NCI-H524 (cell line): Measurements from ENCODE around the gene OSGIN1.

Experiments
- DNase-seq, 2 experiments: peaks; one replicate each; lab custom pipeline; 2025; lab: John Stamatoyannopoulos, UW

The OSGIN1 gene

DNA sequence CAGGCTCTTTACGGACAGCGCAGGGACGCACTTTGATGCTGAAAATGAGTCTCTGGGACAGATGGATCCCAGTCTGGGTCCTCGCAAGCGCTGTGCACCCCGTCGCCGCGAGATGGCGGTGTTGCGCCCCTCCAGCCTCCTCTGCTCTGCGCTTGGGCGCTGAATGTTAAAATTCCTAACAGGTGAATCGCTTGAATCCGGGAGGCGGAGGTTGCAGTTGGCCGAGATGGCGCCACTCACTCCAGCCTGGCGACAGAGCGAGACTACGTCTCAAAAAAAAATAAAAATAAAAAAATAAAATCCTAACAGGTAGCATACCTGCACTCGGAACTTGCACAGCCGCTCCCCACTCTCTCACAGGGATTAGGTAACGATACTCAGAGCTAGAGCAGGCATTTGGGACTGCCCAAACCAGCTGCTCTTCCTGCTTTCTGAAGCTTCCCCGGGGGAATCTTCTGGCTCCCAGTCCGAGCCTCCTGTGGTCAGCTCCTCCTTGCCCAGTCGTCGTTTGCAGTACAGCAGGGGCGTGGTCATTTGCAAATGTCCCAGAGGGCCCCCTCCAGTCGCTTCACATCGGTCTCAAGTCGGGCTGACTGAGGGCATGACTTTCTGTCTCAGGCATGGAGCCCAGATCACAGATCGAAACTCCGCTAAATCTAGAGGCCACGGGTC is 26.2 kb upstream of the OSGIN1 start:
- peak; percentile 58 to 80 for DNase-seq

DNA sequence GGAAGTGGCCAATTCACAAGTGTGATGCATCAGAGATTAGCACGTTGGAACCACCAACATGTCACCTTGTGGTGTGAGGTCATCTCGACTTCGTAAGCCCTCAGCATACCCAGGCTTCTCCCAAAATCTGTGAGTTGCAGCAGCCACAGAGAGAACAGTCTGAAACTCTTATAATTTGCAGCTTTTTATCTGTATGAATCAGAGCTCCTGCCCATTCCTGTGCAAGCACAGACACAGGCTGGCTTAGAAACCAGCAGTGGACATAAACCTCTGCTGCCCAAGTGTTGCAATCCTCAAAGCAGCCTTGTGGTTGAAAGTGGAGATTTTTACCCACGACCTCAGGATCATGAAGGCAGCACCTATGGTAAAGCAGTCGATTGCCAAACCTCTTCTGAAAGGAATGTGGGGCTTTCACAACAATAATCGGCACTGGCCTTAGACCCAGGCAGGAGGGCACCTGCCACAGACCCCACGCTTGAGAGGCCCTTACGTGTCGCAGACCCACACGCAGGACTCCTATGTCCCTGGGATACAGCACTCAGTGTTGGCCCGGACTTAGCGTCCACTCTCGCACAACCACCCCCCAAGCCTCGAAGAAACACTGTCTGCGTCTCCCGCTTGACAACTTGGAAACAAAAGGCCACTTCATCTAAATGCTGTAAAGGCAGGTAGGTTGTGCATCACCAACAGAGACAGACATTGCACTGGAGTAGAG is 24.5 kb upstream of the OSGIN1 start:
- no peak for DNase-seq

DNA sequence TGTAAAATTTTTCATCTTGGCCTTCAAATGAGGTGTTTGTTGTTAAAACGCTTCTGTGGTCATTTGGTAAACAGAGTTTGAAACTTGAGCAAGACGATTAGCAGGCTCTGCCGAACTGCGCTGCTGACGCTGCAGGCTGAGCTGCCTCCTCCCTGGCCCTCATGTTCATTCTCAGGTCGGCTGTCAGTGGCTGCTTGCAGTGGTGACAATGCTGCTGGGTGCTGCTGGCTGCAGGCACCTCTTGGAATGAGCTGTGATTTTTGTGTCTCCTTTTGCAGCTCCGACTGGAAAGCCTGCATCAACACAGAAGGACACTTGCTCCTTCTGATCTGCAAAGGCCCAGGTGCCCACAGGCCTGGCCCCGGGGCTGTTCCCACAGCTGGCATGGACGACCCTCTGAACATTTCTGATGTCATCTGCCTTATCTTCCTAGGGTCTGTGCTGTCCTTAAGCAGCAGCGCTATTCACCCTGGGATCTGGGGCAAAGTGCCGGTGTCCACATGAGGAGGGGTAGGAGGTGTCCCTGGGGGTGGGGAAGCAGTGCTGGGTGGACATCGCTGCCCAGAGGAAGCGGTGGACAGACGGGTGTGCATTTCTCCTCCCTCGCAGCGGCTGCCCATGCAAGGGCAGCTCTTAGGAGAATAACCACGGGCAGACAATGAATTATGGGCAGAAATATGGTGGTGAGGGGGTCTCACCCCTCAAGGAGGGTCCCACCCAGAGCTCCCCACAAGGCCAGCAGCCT is 23.1 kb upstream of the OSGIN1 start:
- DNase-seq = no peak

DNA sequence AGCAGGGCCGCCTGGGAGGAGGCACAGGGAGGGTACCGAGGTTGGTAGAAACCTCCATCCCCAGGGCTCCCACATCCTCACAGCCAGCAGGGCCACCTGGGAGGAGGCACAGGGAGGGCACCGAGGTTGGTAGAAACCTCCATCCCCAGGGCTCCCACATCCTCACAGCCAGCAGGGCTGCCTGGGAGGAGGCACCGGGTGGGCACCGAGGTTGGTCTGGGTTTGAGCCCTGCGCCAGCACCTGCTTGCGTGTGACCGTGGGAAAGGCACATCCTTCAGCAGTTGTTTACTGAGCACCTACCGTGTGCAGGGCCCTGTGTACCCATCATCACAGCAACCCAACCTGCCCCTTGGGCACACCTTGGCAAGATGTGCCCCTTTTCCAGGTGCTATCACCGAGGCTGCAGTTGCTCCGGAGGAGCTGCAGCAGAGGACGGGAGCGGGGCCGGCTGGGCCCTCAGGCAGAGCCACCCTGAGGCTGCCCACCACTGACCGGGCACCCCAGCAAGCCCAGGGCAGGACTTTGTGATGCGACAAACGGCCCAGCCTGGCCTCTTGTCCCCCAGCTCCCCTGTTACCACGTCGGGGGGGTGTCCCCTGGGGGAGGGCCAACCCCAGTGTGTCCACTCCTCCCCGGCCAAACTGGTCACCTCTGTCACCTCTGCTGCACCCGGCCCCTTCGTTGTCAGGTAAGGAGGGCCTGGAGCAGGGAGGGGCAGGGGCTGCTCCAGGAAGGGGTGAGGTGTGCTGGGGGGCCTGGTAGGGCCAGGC is 22.1 kb upstream of the OSGIN1 start:
- no peak for DNase-seq

DNA sequence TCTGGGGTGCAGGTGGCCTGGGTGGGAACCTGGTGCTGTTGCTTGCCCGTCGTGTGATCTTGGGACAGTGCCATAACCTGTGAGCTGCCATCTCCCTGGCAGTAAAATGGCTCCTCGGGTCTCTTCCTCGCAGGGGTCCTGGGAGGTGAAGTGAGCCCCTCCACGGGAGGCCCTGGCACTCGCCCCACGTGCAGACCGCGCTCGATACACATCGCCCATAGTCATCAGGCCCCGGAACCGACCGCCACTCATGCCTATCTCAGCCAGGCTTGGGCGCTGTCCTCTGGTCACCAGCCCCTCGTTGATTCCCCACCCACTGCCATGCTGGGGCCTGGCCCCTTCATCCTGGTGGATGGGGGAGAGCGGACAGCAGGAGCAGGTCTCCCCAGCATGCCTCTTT is 21.5 kb upstream of the OSGIN1 start:
- DNase-seq = no peak

DNA sequence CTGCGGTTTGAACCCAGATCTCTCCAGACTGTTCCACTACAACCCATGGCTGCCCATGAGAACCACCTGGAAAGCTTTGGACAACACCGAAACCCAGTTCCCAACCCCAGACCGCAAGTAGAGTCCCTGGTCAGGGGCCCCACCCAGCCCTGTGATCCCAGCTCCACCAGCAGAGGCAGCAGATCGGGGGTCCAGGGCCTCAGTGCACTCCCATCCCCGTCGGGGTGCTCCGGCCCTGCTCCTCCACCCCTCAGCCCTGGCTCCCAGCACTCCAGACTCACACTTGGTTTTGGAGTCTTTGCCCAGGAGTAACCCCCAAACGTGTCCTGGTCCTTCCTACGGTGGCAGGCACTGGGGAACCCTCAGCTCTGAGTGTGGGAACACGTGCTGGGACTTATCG is 20.7 kb upstream of the OSGIN1 start:
- no peak for DNase-seq

DNA sequence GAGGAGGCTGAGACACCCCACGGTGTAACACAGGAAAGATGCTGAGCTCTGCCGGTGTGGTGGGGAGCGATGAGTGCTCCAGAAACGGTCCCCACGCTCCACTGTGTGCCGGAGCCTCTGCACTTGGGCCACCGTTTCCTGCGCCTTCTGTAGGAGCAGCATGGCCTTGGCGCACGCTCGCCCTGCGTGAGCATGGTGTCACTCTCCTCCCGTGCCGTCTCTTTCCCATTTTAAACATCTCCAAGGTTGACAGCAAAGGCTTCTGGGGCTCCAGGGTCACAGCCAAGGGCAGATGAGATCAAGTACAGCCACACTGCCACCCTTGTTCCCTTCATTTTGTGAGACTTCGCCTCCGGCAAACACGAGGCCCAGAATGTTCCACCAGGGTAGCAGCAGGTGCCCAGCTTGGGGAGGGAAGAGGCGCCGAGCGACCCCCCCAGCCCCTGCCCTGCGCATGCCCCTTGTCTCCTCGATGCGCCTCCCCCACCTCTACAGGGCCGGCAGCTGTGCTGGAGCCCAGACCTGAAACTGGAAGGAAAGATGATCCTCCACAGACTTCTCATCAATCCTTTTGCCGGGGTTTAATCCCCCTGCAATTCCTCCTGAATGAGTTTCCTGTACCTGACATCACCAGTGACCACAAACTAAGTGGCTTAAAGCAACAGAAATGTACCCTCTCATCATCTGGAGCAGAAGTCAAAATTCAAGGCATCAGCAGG is 19.9 kb upstream of the OSGIN1 start:
- DNase-seq = peak; percentile 51 to 87

DNA sequence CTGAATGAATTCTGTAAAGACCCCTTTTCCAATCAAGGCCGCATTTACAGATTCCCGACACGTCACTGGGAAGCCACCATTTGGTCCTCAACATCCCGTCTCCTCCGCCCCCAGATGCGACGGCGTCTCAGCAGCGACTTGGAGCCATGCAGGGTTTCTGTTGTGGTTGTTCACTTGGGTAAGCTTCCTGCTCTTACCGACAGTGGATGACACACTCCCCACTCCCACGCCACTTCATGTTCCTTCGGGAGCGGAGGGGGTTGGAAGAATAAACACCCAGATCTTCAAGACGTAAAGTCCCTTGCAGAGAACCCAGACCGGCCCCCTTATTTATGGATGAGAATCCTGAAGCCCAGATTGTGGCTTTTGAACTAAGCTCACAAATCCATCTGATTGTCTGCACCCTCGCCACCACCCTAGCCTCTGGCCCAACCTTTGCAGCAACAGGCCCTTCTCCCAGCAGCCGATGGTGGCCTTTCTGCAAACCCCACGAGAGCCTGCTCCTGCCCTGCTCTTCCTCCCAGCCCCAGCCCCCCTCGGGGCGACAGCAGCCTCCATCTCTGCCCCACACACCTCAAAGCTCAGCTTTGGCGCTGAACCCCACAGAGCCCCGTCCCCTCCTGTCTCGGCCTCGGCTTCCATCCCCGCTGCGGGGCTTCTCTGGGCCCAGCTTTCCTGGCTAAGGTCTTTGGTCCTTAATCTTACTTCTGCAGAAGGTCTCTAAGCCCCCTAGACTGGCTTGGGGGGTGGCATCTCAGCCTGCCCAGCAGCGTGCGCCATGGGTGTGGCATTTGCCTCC is 19.0 kb upstream of the OSGIN1 start:
- no peak for DNase-seq

DNA sequence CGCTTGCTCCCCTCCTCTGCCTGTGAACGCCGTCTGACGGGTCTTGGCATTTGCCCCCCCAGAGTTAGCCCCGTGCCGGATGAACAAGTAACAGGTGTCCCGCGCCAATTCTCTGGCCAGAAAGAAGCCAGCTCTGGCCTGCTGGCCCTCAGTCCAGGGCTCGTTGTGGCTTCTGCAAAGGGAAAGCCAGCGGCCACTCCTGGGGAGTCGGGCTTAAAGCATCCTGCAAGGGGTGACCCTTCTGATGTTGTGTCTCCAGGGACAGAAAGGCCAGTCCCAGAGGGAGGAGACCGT is 18.4 kb upstream of the OSGIN1 start:
- no peak for DNase-seq

- DNase-seq = no peak
Observed at GRCh38 chr16:83935005-83935857, 17.8 kb upstream of the OSGIN1 start.

DNA sequence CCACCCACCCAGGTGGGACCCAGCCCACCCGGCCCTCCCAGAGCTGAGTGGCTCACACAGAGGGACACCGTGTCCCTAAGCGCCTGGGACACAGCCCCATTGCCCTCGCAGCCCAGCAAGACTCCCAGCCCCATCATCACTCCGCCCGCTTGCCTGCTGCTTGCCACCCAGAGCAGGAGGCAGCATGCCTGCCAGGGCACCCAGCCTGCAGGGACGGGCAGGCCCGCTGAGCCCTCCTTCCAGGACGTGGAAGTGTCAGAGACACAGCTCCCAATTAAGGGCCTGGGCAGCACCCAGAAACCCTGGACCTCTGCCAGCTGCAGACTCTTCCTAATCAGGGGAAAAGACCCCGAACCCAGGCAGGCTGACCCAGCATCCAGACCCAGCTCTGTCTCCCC is 17.2 kb upstream of the OSGIN1 start:
- DNase-seq = no peak

GRCh38 chr16:83936581-83937165 is 16.4 kb upstream of the OSGIN1 start:
- peak; percentile 27 to 70 for DNase-seq

DNA sequence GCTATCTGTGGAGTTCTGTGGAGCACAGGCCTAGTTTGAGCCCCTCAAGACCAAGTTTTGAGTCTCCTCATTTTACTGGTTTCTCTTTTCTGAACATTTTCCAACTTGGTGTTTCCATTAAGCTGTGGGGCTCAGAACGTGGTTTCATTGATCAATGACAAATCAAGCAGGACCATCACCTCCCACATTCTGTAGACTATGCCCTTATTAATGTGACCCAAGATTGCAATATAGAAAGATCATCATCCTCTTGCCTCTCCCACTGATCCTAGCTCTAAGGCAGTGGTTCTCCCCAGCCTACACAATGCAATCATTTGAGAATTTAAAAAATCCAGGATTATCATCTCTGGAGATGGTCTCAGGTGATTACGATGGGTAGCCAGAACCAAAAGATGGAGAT is 15.8 kb upstream of the OSGIN1 start:
- DNase-seq = no peak

GRCh38 chr16:83937922-83938885 is 14.8 kb upstream of the OSGIN1 start:
- DNase-seq = no peak

DNA sequence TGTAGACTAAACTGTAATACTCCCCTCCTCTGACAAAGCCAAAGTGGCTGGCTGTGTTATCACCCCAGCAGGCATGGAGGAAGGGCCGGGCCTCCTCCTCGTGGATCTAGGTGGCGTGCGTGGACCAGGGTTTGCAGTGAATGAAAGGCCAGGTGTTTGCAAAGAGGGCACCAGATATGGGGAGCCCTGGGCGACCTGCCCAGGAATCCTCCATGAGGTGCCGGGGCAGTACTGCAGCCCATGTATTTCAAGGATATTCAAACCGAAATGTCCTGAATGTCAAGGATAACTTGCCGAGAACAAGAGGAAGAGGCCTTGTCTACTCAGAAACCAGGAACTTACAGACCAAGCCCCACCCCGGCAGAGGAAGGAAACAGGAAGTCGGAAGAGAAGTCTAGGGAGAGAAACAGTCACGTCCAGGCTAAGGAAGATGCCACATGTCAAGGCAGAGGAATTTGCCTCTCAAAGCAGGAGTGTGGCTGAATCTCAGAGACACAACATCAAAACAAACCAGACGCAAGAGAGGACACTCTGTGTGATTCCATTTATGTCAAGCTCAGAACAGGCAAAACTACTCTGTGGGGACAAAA is 13.7 kb upstream of the OSGIN1 start:
- DNase-seq = no peak

GRCh38 chr16:83940119-83940518 is 12.9 kb upstream of the OSGIN1 start:
- DNase-seq = no peak

DNA sequence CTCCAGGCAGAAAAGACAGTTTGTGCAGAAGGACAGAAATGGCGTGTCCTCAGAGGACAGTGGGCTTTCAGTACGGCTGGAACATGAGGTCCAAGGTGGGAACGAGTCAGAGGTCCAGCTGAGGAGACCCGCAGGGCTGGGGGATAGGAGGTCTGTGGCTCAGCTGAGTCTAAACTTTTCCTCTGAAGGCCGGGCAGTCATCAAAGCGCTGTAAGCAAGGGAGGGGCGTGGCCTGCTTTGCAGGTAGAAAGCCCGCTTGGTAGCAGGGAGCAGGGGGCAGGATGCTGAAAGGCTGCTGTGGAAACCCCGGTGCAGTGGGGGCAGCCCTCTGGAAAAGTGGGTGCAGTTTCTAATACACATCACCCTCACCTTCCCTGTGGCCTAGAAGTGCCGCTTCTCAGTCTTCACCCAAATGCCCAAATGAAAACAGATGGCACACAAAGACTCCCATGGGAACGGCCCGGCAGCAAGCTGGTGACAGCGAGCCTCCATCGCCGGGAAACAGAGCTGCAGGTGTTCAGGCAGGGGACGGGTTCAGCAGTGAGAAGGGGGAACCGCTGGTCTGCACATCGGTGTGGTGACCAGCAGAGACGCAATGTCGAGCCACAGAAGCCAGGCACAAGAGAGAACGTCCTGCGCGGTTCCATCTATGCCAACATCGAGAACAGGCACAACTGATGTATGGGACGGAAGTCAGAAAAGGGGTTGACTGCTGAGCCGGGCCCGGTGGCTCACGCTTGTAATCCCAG is 12.2 kb upstream of the OSGIN1 start:
- DNase-seq = peak; percentile 93 to 95
